WERI-Rb-1 (cell line): ENCODE results near the gene GEMIN8.
A peak's percentile ranks its signal among the peaks of the same experiment; 100 is the strongest.

Source experiments
- DNase-seq: peaks from one replicate; pipeline ENCODE4 v3.0.0-alpha.2; 2020
- H3K27ac ChIP-seq: fragments of 250-450 bp; sonication (Bioruptor Pico); 2 replicates; pipeline ENCODE4 v1.5.1; 2020; ENCODE audit warnings: mild to moderate bottlenecking, moderate library complexity
- H3K27me3 ChIP-seq: fragments of 250-450 bp; sonication (Bioruptor Pico); 2 replicates; pipeline ENCODE4 v1.5.1; 2021; ENCODE audit warnings: mild to moderate bottlenecking, low read depth, moderate library complexity; ENCODE audit not compliant: insufficient read depth, severe bottlenecking
- H3K36me3 ChIP-seq: fragments of 250-450 bp; sonication (Bioruptor Pico); 2 replicates; pipeline ENCODE4 v1.5.1; 2020; ENCODE audit warnings: mild to moderate bottlenecking, moderate library complexity
- H3K4me3 ChIP-seq: 2 replicates; pipeline ENCODE4 v1.5.1; 2011; ENCODE audit warnings: low read depth, mild to moderate bottlenecking, control low read depth, low read length
- H3K9me3 ChIP-seq: fragments of 250-450 bp; sonication (Bioruptor Pico); 2 replicates; pipeline ENCODE4 v1.5.1; 2021; ENCODE audit warnings: mild to moderate bottlenecking, moderate library complexity; ENCODE audit not compliant: severe bottlenecking
- CTCF ChIP-seq: IDR thresholded peaks from 2 replicates; pipeline ENCODE4 v1.5.1; 2011; ENCODE audit warnings: low read depth, mild to moderate bottlenecking, control low read depth, inconsistent platforms, low read length

GEMIN8 gene

GRCh38 chrX:14028473-14028872, 1.2 kb downstream of the GEMIN8 start:
- no peaks in the 10 kb centered on the region for H3K36me3 ChIP-seq
- peak overlapping the region; percentile 89 for H3K4me3 ChIP-seq
- no peaks in the 10 kb centered on the region for H3K27me3 ChIP-seq
- no peaks in the 10 kb centered on the region for H3K9me3 ChIP-seq
- H3K27ac ChIP-seq, result peak overlapping the region; percentile 84
- DNase-seq, result no peak
- no peak for TF ChIP-seq CTCF

GRCh38 chrX:14027511-14028019, 2.1 kb downstream of the GEMIN8 start:
- TF ChIP-seq CTCF, result no peak
- Histone ChIP-seq H3K36me3 (no peaks in the 10 kb centered on the region), H3K27me3 (no peaks in the 10 kb centered on the region), H3K9me3 (no peaks in the 10 kb centered on the region), H3K27ac (no peak overlapping the region), H3K4me3 (no peak overlapping the region)
- DNase-seq, result no peak

- no peak for TF ChIP-seq CTCF
- Histone ChIP-seq H3K36me3 (no peaks in the 10 kb centered on the region), H3K9me3 (peaks cover 3% of the 10 kb centered on the region), H3K27me3 (no peaks in the 10 kb centered on the region), H3K4me3 (no peak overlapping the region), H3K27ac (no peak overlapping the region)
- no peak for DNase-seq
These were observed 2.7 kb downstream of the GEMIN8 start for GRCh38 chrX:14027036-14027435.

GRCh38 chrX:14026121-14026520, 3.6 kb downstream of the GEMIN8 start:
- Histone ChIP-seq H3K4me3 (no peak overlapping the region), H3K27ac (no peak overlapping the region), H3K27me3 (no peaks in the 10 kb centered on the region), H3K36me3 (no peaks in the 10 kb centered on the region), H3K9me3 (peaks cover 3% of the 10 kb centered on the region)
- no peak for TF ChIP-seq CTCF
- DNase-seq, result no peak

- DNase-seq, result no peak
- H3K27me3 ChIP-seq, result no peaks in the 10 kb centered on the region
- peaks cover 5% of the 10 kb centered on the region for H3K36me3 ChIP-seq
- no peak overlapping the region for H3K27ac ChIP-seq
- H3K9me3 ChIP-seq, result peaks cover 3% of the 10 kb centered on the region
- no peak for TF ChIP-seq CTCF
- H3K4me3 ChIP-seq, result no peak overlapping the region
These were observed 7.7 kb downstream of the GEMIN8 start for GRCh38 chrX:14022019-14022418.

GRCh38 chrX:14017399-14017798, 12.3 kb downstream of the GEMIN8 start:
- no peak overlapping the region for H3K4me3 ChIP-seq
- DNase-seq, result no peak
- TF ChIP-seq CTCF, result no peak
- H3K36me3 ChIP-seq, result peaks cover 5% of the 10 kb centered on the region
- H3K27ac ChIP-seq, result no peak overlapping the region
- peaks cover 6% of the 10 kb centered on the region for H3K9me3 ChIP-seq
- no peaks in the 10 kb centered on the region for H3K27me3 ChIP-seq
